ENCODE results near the gene SLK.

SLK gene

GRCh38 chr10:104057717-104058116, 90.8 kb downstream of the SLK start:
- DNase-seq: no peak

- no peak for DNase-seq
Measured at GRCh38 chr10:104059364-104059763, 92.4 kb downstream of the SLK start.

GRCh38 chr10:104061196-104061595, 94.3 kb downstream of the SLK start:
- DNase-seq: no peak

- no peak for DNase-seq
Measured at GRCh38 chr10:104065748-104066147, 98.8 kb downstream of the SLK start.

- no peak for DNase-seq
Measured at GRCh38 chr10:104066945-104067344, 100.0 kb downstream of the SLK start.

GRCh38 chr10:104067525-104067924, 100.6 kb downstream of the SLK start:
- DNase-seq: no peak

- DNase-seq: peak; percentile 18
Measured at GRCh38 chr10:104069613-104070012, 102.7 kb downstream of the SLK start.

GRCh38 chr10:104072786-104073185, 105.8 kb downstream of the SLK start:
- no peak for DNase-seq

- DNase-seq: no peak
Measured at GRCh38 chr10:104074505-104074904, 107.6 kb downstream of the SLK start.

- DNase-seq: peak; percentile 44
Measured at GRCh38 chr10:104076743-104077160, 109.8 kb downstream of the SLK start.

GRCh38 chr10:104077247-104077646, 110.3 kb downstream of the SLK start:
- DNase-seq: peak; percentile 34

GRCh38 chr10:104077663-104078151, 110.8 kb downstream of the SLK start:
- no peak for DNase-seq
